Measurements from ENCODE around the gene SNX9. TPM values are rescaled to one million over a fixed set of nuclear protein-coding genes. Genes with fewer than 3 reads are reported as not detected.
"Not testable (repeated sequence)": the region's sequence is repeated elsewhere in the genome, so short reads cannot be mapped to it uniquely, and the experiment has no call there.

Gene SNX9
- total RNA-seq, 1 experiment from 2014 or later, result 36.1 TPM

GRCh38 chr6:157944983-157945931 is 122.2 kb downstream of the SNX9 start:
- Histone ChIP-seq H3K27me3 (ENCODE audit: control insufficient read depth, insufficient read depth, low read length) (no peaks in the 10 kb centered on the region), H3K4me3 (ENCODE audit: insufficient read depth, low read depth, low read length) (no peak overlapping the region), H3K36me3 (replicated peaks; ENCODE audit: control insufficient read depth, insufficient read depth, low read length) (peaks cover 15% of the 10 kb centered on the region)
- no peak for DNase-seq

GRCh38 chr6:157946053-157946617 is 123.1 kb downstream of the SNX9 start:
- DNase-seq, result no peak
- Histone ChIP-seq H3K4me3 (ENCODE audit: insufficient read depth, low read depth, low read length) (no peak overlapping the region), H3K27me3 (ENCODE audit: control insufficient read depth, insufficient read depth, low read length) (no peaks in the 10 kb centered on the region), H3K36me3 (replicated peaks; ENCODE audit: control insufficient read depth, insufficient read depth, low read length) (peaks cover 12% of the 10 kb centered on the region)

- DNase-seq, result peak; percentile 72
- H3K4me3 ChIP-seq (ENCODE audit: insufficient read depth, low read depth, low read length), result no peak overlapping the region
- peaks cover 6% of the 10 kb centered on the region for H3K36me3 ChIP-seq (replicated peaks; ENCODE audit: control insufficient read depth, insufficient read depth, low read length)
- no peaks in the 10 kb centered on the region for H3K27me3 ChIP-seq (ENCODE audit: control insufficient read depth, insufficient read depth, low read length)
Measured at GRCh38 chr6:157946865-157947532, 124.0 kb downstream of the SNX9 start.

DNA sequence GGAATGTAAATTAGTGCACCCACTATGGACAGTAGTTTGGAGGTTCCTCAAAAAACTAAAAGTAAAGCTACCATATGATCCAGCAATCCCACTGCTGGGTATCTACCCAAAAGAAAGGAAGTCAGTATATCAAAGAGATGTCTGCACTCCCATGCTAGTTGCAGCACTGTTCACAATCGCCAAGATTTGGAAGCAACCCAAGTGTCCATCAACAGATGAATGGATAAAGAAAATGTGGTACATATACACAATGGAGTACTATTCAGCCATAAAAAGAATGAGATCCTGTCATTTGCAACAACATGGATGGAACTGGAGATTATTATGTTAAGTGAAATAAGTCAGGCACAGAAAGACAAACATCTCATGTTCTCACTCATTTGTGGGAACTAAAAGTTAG is 127.9 kb downstream of the SNX9 start:
- not testable (repeated sequence) for DNase-seq; H3K4me3 ChIP-seq (ENCODE audit: insufficient read depth, low read depth, low read length); H3K36me3 ChIP-seq (replicated peaks; ENCODE audit: control insufficient read depth, insufficient read depth, low read length); H3K27me3 ChIP-seq (ENCODE audit: control insufficient read depth, insufficient read depth, low read length)

- no peak for DNase-seq
- no peak overlapping the region for H3K4me3 ChIP-seq (ENCODE audit: insufficient read depth, low read depth, low read length)
Measured at GRCh38 chr6:157951828-157952227, 128.8 kb downstream of the SNX9 start.

GRCh38 chr6:157952861-157953351 is 129.9 kb downstream of the SNX9 start:
- Histone ChIP-seq H3K36me3 (replicated peaks; ENCODE audit: control insufficient read depth, insufficient read depth, low read length) (no peaks in the 10 kb centered on the region), H3K27me3 (ENCODE audit: control insufficient read depth, insufficient read depth, low read length) (no peaks in the 10 kb centered on the region), H3K4me3 (ENCODE audit: insufficient read depth, low read depth, low read length) (no peak overlapping the region)
- no peak for DNase-seq

More at GRCh38 chr6:157951828-157952227, 128.8 kb downstream of the SNX9 start:
- H3K27me3 ChIP-seq (ENCODE audit: control insufficient read depth, insufficient read depth, low read length), result no peaks in the 10 kb centered on the region
- H3K36me3 ChIP-seq (replicated peaks; ENCODE audit: control insufficient read depth, insufficient read depth, low read length), result no peaks in the 10 kb centered on the region

DNA sequence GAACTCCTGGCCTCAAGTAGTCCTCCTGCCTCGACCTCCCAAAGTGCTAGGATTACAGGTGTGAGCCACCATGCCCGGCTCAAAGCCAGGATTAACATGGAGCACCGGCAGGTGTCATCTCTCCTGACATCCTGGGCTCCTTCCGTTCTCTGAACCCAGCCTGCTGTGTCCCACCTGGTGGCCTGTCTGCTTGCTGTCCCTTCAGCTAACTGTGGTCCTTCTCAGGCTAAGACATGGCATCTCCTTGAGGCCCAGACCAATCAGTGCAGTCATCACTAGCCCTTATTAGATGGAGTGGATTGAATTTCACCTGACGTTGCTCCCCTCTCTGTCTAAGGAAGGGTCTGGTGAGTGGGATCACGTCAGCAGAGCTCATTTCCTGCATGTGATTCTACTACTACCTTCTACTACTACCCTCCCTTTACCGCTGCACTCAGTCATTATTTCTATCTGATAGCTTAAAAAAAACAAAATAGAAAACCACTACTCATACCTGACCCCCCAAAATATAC is 130.6 kb downstream of the SNX9 start:
- DNase-seq, result no peak
- Histone ChIP-seq H3K27me3 (ENCODE audit: control insufficient read depth, insufficient read depth, low read length) (no peaks in the 10 kb centered on the region), H3K4me3 (ENCODE audit: insufficient read depth, low read depth, low read length) (no peak overlapping the region), H3K36me3 (replicated peaks; ENCODE audit: control insufficient read depth, insufficient read depth, low read length) (no peaks in the 10 kb centered on the region)

- Histone ChIP-seq H3K4me3 (ENCODE audit: insufficient read depth, low read depth, low read length) (no peak overlapping the region), H3K27me3 (ENCODE audit: control insufficient read depth, insufficient read depth, low read length) (no peaks in the 10 kb centered on the region), H3K36me3 (replicated peaks; ENCODE audit: control insufficient read depth, insufficient read depth, low read length) (no peaks in the 10 kb centered on the region)
- peak; percentile 56 for DNase-seq
Measured at GRCh38 chr6:157954150-157955117, 131.4 kb downstream of the SNX9 start.

- Histone ChIP-seq H3K36me3 (replicated peaks; ENCODE audit: control insufficient read depth, insufficient read depth, low read length) (no peaks in the 10 kb centered on the region), H3K4me3 (ENCODE audit: insufficient read depth, low read depth, low read length) (no peak overlapping the region), H3K27me3 (ENCODE audit: control insufficient read depth, insufficient read depth, low read length) (no peaks in the 10 kb centered on the region)
- no peak for DNase-seq
Measured at GRCh38 chr6:157955675-157956074, 132.6 kb downstream of the SNX9 start.

GRCh38 chr6:157956171-157956730 is 133.2 kb downstream of the SNX9 start:
- H3K36me3 ChIP-seq (replicated peaks; ENCODE audit: control insufficient read depth, insufficient read depth, low read length), result no peaks in the 10 kb centered on the region
- DNase-seq, result no peak

GRCh38 chr6:157959451-157960227 is 136.6 kb downstream of the SNX9 start:
- Histone ChIP-seq H3K27me3 (ENCODE audit: control insufficient read depth, insufficient read depth, low read length) (no peaks in the 10 kb centered on the region), H3K4me3 (ENCODE audit: insufficient read depth, low read depth, low read length) (no peak overlapping the region), H3K36me3 (replicated peaks; ENCODE audit: control insufficient read depth, insufficient read depth, low read length) (no peaks in the 10 kb centered on the region)
- no peak for DNase-seq

More at GRCh38 chr6:157956171-157956730, 133.2 kb downstream of the SNX9 start:
- H3K4me3 ChIP-seq (ENCODE audit: insufficient read depth, low read depth, low read length), result no peak overlapping the region
- H3K27me3 ChIP-seq (ENCODE audit: control insufficient read depth, insufficient read depth, low read length), result no peaks in the 10 kb centered on the region

GRCh38 chr6:157961153-157961831 is 138.2 kb downstream of the SNX9 start:
- Histone ChIP-seq H3K27me3 (ENCODE audit: control insufficient read depth, insufficient read depth, low read length) (no peaks in the 10 kb centered on the region), H3K4me3 (ENCODE audit: insufficient read depth, low read depth, low read length) (no peak overlapping the region), H3K36me3 (replicated peaks; ENCODE audit: control insufficient read depth, insufficient read depth, low read length) (no peaks in the 10 kb centered on the region)
- peak; percentile 18 for DNase-seq
